T-helper 2 cell treated with Interferon-gamma antibody and Interleukin-4, amounts not matched to agents 5 μg/mL and 100 μg/mL, for 36 hours (primary cell): ENCODE measurements around the gene KLHL5.

Experiments
- DNase-seq: peaks from one replicate; pipeline ENCODE4 v3.0.0; 2021; ENCODE audit warnings: low spot score
- H3K27ac Mint-ChIP-seq: one replicate; pipeline ENCODE4 v1.8.0; 2021; ENCODE audit warnings: mild to moderate bottlenecking, mixed read lengths
- H3K27me3 Mint-ChIP-seq: one replicate; pipeline ENCODE4 v1.8.0; 2021; ENCODE audit warnings: low read depth, mixed read lengths
- H3K36me3 Mint-ChIP-seq: one replicate; pipeline ENCODE4 v1.8.0; 2021; ENCODE audit warnings: low read depth, mixed read lengths
- H3K4me1 Mint-ChIP-seq: one replicate; pipeline ENCODE4 v1.8.0; 2021; ENCODE audit warnings: low read depth, mixed read lengths
- H3K4me3 Mint-ChIP-seq: one replicate; pipeline ENCODE4 v1.8.0; 2022; ENCODE audit warnings: mild to moderate bottlenecking, moderate library complexity, mixed read lengths
- H3K9me3 Mint-ChIP-seq: one replicate; pipeline ENCODE4 v1.8.0; 2021; ENCODE audit warnings: mixed read lengths

KLHL5 gene

DNA sequence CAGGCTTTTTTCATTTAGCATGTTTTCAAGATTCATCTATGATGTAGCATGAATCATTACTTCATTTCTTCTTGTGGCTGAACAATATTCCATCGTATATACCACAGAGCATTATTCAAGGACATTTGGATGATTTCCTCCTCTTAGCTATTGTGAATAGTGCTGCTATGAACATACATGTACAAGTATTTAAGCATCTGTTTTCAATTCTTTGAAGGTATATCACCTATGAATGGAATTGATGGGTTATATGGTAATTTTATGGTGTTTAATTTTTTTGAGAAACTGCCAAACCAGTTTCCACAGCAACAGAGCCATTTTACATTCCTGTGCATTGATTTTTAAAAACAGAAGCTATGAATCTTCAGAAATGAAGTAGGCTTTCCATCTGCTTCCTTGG, 84.2 kb downstream of the KLHL5 start:
- H3K27ac Mint-ChIP-seq: no peak overlapping the region
- peaks cover 7% of the 10 kb centered on the region for H3K4me1 Mint-ChIP-seq
- no peaks in the 10 kb centered on the region for H3K9me3 Mint-ChIP-seq
- H3K4me3 Mint-ChIP-seq: no peak overlapping the region
- H3K36me3 Mint-ChIP-seq: peaks cover 2% of the 10 kb centered on the region
- DNase-seq: no peak
- no peaks in the 10 kb centered on the region for H3K27me3 Mint-ChIP-seq

DNA sequence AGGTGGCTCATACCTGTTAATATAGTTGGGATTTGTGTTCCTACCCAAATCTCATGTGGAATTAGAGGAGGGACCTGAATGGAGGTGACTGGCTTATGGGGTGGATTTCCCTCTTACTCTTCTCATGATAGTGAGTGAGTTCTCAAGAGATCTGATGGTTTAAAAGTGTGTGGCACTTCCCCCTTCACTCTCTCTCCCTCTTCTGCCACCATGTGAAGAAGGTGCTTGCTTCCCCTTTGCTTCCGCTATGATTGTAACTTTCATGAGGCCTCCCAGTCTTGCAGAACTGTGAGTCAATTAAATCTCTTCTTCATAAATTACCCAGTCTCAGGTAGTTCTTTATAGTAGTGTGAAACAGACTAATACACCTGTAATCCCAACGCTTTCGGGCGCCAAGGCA, 92.0 kb downstream of the KLHL5 start:
- H3K36me3 Mint-ChIP-seq: peaks cover under 1% of the 10 kb centered on the region

DNA sequence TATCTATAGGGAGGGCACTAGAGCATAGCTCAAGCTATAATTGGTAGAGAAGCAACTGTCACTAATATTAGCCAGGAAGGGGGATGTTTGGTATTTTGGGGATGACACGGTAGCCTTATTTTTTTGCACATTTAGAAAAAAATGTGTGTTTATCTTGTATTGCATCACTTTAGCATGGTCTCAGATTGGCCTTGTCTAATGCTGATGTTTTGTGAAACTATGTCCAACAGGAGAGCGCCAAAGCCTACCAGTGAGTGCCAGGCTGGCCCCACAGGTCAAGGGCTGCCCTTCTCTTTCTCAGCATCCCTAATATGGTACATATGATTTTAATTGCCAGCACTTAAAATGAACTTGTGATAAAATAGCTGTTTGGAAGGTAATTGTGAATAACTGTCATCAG, 95.5 kb downstream of the KLHL5 start:
- no peak for DNase-seq
- Mint-ChIP-seq H3K27me3 (no peaks in the 10 kb centered on the region), H3K4me3 (no peak overlapping the region), H3K9me3 (no peaks in the 10 kb centered on the region), H3K27ac (no peak overlapping the region), H3K36me3 (no peaks in the 10 kb centered on the region), H3K4me1 (no peaks in the 10 kb centered on the region)

More for the DNA sequence above, 92.0 kb downstream of the KLHL5 start:
- no peak for DNase-seq
- Mint-ChIP-seq H3K9me3 (no peaks in the 10 kb centered on the region), H3K4me1 (peaks cover 6% of the 10 kb centered on the region), H3K27ac (no peak overlapping the region), H3K4me3 (no peak overlapping the region), H3K27me3 (no peaks in the 10 kb centered on the region)

DNA sequence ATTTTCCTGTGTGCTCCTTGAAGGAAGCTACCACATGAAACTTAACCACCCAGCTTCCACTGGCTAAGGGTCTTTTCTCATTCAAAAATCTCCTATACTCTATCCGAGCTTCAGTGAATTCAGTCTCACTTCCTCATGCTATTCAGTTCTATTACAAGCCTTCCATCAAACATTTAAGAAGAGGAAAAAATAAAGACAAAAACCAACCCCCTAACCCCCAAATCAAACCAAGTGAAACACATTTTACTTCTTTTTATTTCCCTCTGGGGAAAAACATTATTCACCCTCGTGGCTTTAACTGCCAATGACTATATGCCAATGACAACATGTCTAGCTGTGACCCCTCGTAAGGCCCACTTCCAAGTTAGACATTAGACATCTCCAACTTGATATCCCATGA, 104.1 kb downstream of the KLHL5 start:
- H3K4me1 Mint-ChIP-seq: peaks cover 5% of the 10 kb centered on the region
- H3K9me3 Mint-ChIP-seq: peaks cover 6% of the 10 kb centered on the region
- no peaks in the 10 kb centered on the region for H3K36me3 Mint-ChIP-seq
- DNase-seq: no peak
- H3K27ac Mint-ChIP-seq: no peak overlapping the region
- no peak overlapping the region for H3K4me3 Mint-ChIP-seq
- peaks cover 19% of the 10 kb centered on the region for H3K27me3 Mint-ChIP-seq

DNA sequence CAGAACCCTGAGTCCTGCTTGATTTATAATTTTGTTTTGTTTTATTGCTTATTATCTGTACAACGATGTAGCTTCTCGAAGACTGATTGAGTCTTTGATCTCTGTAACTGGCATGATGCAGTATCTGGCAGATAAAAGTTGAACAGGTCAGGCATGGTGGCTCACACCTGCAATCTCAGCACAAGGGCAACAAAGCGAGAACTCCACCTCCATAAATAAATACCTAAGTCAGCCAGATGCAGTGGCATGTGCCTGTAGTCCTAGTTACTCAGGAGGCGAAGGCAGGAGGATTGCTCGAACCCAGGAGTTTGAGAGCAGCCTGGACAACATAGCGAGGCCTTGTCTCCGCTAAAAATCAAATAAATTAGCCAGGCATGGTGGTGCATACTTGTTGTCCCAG, 104.6 kb downstream of the KLHL5 start:
- peaks cover 5% of the 10 kb centered on the region for H3K4me1 Mint-ChIP-seq

DNA sequence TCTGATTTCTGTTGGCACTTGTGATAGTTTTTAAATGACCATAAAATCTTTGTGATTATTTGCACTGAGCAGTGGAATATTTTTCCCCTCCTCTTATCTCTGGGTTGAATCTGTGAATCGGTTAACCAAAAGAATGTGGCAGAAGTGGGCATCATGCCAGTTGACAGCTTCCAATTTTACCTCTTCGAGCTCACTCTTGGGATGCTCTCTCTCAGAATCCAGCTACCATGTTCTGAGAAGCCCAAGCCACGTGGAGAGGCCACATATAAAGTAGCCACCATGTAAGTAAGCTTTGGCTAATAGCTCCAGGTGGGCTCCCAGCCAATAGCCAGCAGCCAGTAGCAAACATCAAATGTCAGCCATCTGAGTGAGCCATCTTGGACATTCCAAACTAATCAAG, 107.4 kb downstream of the KLHL5 start:
- no peak for DNase-seq
- Mint-ChIP-seq H3K9me3 (peaks cover 6% of the 10 kb centered on the region), H3K27me3 (peaks cover 32% of the 10 kb centered on the region), H3K4me1 (peaks cover 5% of the 10 kb centered on the region), H3K36me3 (no peaks in the 10 kb centered on the region), H3K4me3 (no peak overlapping the region), H3K27ac (no peak overlapping the region)

More for the DNA sequence above, 104.6 kb downstream of the KLHL5 start:
- H3K36me3 Mint-ChIP-seq: no peaks in the 10 kb centered on the region
- peaks cover 6% of the 10 kb centered on the region for H3K9me3 Mint-ChIP-seq
- H3K27ac Mint-ChIP-seq: no peak overlapping the region
- peaks cover 21% of the 10 kb centered on the region for H3K27me3 Mint-ChIP-seq
- no peak overlapping the region for H3K4me3 Mint-ChIP-seq
- no peak for DNase-seq

DNA sequence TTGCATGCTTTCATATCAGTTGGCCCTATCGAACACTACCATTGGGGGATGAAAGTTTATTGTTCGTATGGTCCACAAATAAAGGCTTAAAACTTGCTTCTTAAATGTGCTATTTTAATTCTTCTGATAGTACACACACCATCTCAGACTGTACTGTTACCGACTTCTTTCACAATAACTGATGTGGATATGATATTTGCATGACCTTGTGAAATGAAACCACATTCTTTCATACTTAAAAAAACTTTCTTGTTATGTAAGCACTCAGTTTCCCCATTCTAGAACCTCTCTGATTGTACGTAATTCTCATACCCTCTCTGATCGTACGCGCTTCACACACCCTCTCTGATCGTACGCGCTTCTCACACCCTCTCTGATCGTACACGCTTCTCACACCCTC, 108.3 kb downstream of the KLHL5 start:
- H3K4me1 Mint-ChIP-seq: peaks cover 5% of the 10 kb centered on the region
- H3K27me3 Mint-ChIP-seq: peaks cover 38% of the 10 kb centered on the region
- H3K27ac Mint-ChIP-seq: no peak overlapping the region
- DNase-seq: no peak
- H3K4me3 Mint-ChIP-seq: no peak overlapping the region
- H3K9me3 Mint-ChIP-seq: peaks cover 6% of the 10 kb centered on the region
- no peaks in the 10 kb centered on the region for H3K36me3 Mint-ChIP-seq
